ENCODE measurements around the gene PITPNB.

DNA sequence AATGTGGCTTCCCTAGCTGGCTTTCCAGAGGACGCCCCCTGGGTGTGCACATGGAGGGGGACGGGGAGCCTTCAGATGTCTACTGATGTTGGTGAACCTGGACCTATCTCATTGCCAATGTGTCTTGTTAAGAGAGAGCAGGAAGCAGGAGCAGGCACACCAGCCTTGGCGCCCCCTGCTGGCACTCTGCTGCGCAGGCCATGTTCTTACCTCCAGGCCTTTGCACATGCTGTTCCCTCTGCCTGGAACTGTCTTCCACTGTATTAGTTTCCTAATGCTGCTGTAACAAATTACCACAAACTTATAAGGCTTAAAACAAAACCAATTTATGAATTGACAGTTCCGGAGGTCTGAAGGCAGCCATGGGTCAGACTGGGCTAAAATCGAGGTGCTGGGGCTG lies 93.9 kb downstream of the PITPNB start:
- TF ChIP-seq, protein P1, sequence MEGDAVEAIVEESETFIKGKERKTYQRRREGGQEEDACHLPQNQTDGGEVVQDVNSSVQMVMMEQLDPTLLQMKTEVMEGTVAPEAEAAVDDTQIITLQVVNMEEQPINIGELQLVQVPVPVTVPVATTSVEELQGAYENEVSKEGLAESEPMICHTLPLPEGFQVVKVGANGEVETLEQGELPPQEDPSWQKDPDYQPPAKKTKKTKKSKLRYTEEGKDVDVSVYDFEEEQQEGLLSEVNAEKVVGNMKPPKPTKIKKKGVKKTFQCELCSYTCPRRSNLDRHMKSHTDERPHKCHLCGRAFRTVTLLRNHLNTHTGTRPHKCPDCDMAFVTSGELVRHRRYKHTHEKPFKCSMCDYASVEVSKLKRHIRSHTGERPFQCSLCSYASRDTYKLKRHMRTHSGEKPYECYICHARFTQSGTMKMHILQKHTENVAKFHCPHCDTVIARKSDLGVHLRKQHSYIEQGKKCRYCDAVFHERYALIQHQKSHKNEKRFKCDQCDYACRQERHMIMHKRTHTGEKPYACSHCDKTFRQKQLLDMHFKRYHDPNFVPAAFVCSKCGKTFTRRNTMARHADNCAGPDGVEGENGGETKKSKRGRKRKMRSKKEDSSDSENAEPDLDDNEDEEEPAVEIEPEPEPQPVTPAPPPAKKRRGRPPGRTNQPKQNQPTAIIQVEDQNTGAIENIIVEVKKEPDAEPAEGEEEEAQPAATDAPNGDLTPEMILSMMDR (IDR thresholded peaks at IDR 0.05; ENCODE audit: low read depth, low read length) = peak; percentile 60
- no peak for TF ChIP-seq EZH2phosphoT487 (IDR thresholded peaks at IDR 0.05; ENCODE audit: low read depth)

Measured in OCI-LY3 (cell line).